Ovary (tissue), 10 donors: ENCODE data around the gene BTG2. TPM values are rescaled to one million over a fixed set of nuclear protein-coding genes. Genes with fewer than 3 reads are reported as not detected.
A peak's percentile ranks its signal among the peaks of the same experiment; 100 is the strongest.
"Not testable (repeated sequence)": the region's sequence is repeated elsewhere in the genome, so short reads cannot be mapped to it uniquely, and the experiment has no call there.

ENCODE experiments used
- DNase-seq, 5 donors: peaks; one replicate each; pipeline ENCODE4 v3.0.0-alpha.2; 2019 to 2020
- H3K27ac ChIP-seq, 2 donors: fragments of 200-600 bp; one replicate each; pipeline versions ENCODE4 v1.5.1 to v1.8.0; 2019 to 2022
- H3K27me3 ChIP-seq: fragments of 200-600 bp; one replicate; pipeline ENCODE4 v1.8.0; 2022
- H3K36me3 ChIP-seq: fragments of 200-600 bp; sonication (generic); one replicate; pipeline ENCODE4 v1.5.1; 2019
- H3K4me1 ChIP-seq: one replicate; pipeline ENCODE4 v1.8.1; 2013; ENCODE audit warnings: mild to moderate bottlenecking, moderate library complexity; ENCODE audit not compliant: insufficient read depth
- H3K4me3 ChIP-seq: fragments of 200-600 bp; sonication (generic); one replicate; pipeline ENCODE4 v1.5.1; 2017
- H3K9me3 ChIP-seq, 2 donors: fragments of 200-600 bp in 1 of 2; sonication (generic) in 1 of 2; one replicate each; pipeline versions ENCODE4 v1.5.1 to v1.8.1; 2013 to 2019; ENCODE audit warnings: mild to moderate bottlenecking in 1 of 2, moderate library complexity in 1 of 2
- EP300 ChIP-seq: sonication (generic); formaldehyde crosslinking; IDR thresholded peaks from one replicate; pipeline ENCODE4 v1.6.1; 2017; ENCODE audit warnings: antibody characterized with exemption
- POLR2A ChIP-seq: fragments of 450-650 bp; IDR thresholded peaks from one replicate; pipeline ENCODE4 v1.6.1; 2017; ENCODE audit warnings: antibody characterized with exemption, mild to moderate bottlenecking, moderate library complexity
- WGBS, 3 donors: extraction: QIAGEN DNeasy Blood & Tissue Kit in 1 of 3; methylation state at CpG; one replicate each; pipeline versions ENCODE4 v1.1.5 to v1.1.7; 2013 to 2017; 5-methylcytosine and 5-hydroxymethylcytosine counted together
- intact Hi-C, 4 donors: fragments of 100-400 bp; cut with DNase I; formaldehyde crosslinking; loops; one replicate each; pipeline versions ENCODE4 v1.11.0 to v1.15.1; 2022 to 2023
- long read RNA-seq, 3 donors: library from polyadenylated mRNA in 2 of 3; unstranded in 2 of 3; transcript quantifications; one replicate each; pipeline ENCODE4 v2.0.0 and lab custom pipeline, GENCODE V29; 2021 to 2026
- polyA plus RNA-seq, 2 donors: library from polyadenylated mRNA; stranded (reverse); fragments of 200-250 nt in 1 of 2; fragments of 350-450 nt in 1 of 2; fragmentation: Illumina TruSeq in 1 of 2; extraction: RNeasy Lipid Tissue Mini Kit (QIAGEN cat#74804) in 1 of 2; gene quantifications; one replicate each; pipeline ENCODE4 v1.2.3, GENCODE V29; 2013 to 2014
- total RNA-seq, 7 donors: library from RNA; depleted of rRNA in 2 of 7; stranded (reverse); fragments of >200 nt in 2 of 7; fragmentation: NEBNext Ultra II Directional in 3 of 7; extraction: Animal tissue kit (Norgen Biotek cat#: 25700) in 3 of 7; gene quantifications; one replicate each; pipeline versions ENCODE4 v1.1.0 to v1.2.4, GENCODE V29; 2016 to 2023
- TF ChIP-seq, protein P1 (sequence below), 3 donors: fragments of 450-650 bp in 2 of 3; fragments of 200-600 bp in 1 of 3; IDR thresholded peaks; one replicate each; pipeline versions ENCODE4 v1.5.1 to v1.8.0; 2016 to 2022; ENCODE audit warnings: antibody characterized with exemption in 3 of 3, mild to moderate bottlenecking in 1 of 3
- donor health status: DM: no; HTN: no; CAD: no; lungs with moderate emphysema.
- donor health status: DM: no; HTN: no; CAD: no.
- donor health status: Bipolar disorder and iron deficiency.
- donor health status: DM: yes; HTN: yes; CAD: no.
- donor health status: DM: no; HTN: no; CAD: no.
- donor health status: DM: yes; HTN: yes; CAD: no.

BTG2 gene, protein sequence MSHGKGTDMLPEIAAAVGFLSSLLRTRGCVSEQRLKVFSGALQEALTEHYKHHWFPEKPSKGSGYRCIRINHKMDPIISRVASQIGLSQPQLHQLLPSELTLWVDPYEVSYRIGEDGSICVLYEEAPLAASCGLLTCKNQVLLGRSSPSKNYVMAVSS
- total RNA-seq (100 to 1,000 TPM; 124 to 395 (median 220) TPM), polyA plus RNA-seq (100 to 1,000 TPM; 113 to 167 TPM)
- long read RNA-seq, donor 1, transcript BTG2-201 (2 exons, 2,712 nt) = major isoform, 110 of 155 reads
- long read RNA-seq, donor 1, partial matches to known transcripts = 0 of 155 reads
- long read RNA-seq, donor 1, other reads (novel, unspliced or antisense) = 45 of 155 reads
- long read RNA-seq, donor 2, transcript BTG2-201 (2 exons, 2,712 nt) = major isoform, 6 of 18 reads
- long read RNA-seq, donor 2, partial matches to known transcripts = 12 of 18 reads
- long read RNA-seq, donor 2, other reads (novel, unspliced or antisense) = 0 of 18 reads
- long read RNA-seq, donor 3, transcript BTG2-201 (2 exons, 2,712 nt) = major isoform, 116 of 175 reads
- long read RNA-seq, donor 3, partial matches to known transcripts = 0 of 175 reads
- long read RNA-seq, donor 3, other reads (novel, unspliced or antisense) = 57 of 175 reads

DNA sequence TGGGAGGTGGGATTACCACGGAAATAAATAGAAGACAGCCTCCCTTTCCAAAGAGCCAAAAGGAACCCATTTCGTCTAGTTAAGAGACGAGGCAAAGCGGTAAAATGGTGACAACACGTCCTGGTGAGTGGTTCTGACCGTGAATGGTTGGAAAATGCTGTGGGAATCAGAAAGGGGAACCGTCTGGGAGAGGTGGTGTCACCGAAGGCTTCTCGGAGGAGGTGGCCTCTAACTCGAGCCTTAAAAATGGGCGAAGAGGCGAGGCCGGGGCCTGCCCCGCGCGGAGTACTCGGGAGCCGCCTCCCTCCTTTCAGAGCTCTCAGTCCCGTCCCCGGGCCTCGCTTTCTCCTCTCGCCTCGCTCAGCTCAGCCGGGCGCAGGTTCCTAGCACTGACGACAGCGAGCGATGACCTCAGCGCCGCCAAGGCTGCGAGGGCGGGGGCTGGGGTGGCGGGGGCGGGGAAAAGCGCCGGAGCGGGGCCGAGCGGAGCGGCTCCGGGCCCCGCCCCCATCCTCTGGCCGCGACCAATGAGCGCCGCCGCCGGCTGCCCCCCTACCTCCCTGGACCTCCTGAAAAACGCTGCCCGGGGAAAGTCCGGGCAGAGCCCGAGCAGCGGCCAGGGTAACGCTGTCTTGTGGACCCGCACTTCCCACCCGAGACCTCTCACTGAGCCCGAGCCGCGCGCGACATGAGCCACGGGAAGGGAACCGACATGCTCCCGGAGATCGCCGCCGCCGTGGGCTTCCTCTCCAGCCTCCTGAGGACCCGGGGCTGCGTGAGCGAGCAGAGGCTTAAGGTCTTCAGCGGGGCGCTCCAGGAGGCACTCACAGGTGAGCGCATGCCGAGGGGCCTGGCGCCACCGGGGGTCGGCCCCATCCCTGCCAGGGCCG, at the start of gene BTG2:
BTG2 (plus strand) TSS at position 601 of the 890 bp plus-strand sequence; CDS start at position 689, 88 bp downstream.
- Histone ChIP-seq H3K4me1 (peaks cover 9% of the 10 kb centered on the region), H3K27me3 (no peaks in the 10 kb centered on the region), H3K27ac (peak within 1 kb of the TSS; percentile 99), H3K36me3 (no peaks in the 10 kb centered on the region), H3K9me3 (no peaks in the 10 kb centered on the region), H3K4me3 (peak within 1 kb of the TSS; percentile 79)
- TF ChIP-seq POLR2A = peak; percentile 100
- TF ChIP-seq, protein P1, sequence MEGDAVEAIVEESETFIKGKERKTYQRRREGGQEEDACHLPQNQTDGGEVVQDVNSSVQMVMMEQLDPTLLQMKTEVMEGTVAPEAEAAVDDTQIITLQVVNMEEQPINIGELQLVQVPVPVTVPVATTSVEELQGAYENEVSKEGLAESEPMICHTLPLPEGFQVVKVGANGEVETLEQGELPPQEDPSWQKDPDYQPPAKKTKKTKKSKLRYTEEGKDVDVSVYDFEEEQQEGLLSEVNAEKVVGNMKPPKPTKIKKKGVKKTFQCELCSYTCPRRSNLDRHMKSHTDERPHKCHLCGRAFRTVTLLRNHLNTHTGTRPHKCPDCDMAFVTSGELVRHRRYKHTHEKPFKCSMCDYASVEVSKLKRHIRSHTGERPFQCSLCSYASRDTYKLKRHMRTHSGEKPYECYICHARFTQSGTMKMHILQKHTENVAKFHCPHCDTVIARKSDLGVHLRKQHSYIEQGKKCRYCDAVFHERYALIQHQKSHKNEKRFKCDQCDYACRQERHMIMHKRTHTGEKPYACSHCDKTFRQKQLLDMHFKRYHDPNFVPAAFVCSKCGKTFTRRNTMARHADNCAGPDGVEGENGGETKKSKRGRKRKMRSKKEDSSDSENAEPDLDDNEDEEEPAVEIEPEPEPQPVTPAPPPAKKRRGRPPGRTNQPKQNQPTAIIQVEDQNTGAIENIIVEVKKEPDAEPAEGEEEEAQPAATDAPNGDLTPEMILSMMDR (IDR thresholded peaks at IDR 0.05) = peak in 1 of 3 donors; percentile 6
- peak; percentile 56 for TF ChIP-seq EP300
- 5 to 7% (median 5%) methylated on average over 68 to 79 of the region's 79 CpGs for WGBS, 3 donors
- intact Hi-C loops = loop anchor here in 2 of 4 donors (5.0 kb wide), 1 partner anchor 33 kb away; no protein-coding TSS in a partner anchor
- peak; percentile 94 to 96 (median 96) for DNase-seq

DNA sequence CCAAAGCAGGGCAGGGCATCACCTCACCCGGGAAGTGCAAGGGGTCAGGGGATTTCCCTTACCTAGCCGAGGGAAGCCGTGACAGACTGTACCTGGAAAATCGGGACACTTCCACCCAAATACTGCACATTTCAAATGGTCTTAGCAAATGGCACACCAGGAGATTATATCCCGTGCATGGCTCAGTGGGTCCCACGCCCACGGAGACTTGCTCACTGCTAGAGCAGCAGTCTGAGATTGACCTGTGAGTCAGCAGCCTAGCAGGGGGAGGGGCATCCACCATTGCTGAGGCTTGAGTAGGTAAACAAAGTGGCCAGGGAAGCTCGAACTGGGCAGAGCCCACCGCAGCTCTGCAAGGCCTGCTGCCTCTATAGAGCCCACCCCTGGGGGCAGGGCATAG, 48.7 kb upstream of the BTG2 start:
- H3K36me3 ChIP-seq, intact Hi-C loops, H3K4me3 ChIP-seq, H3K27me3 ChIP-seq, H3K27ac ChIP-seq, DNase-seq, H3K4me1 ChIP-seq, H3K9me3 ChIP-seq: not testable (repeated sequence)
- WGBS, 3 donors = 85 to 88% (median 87%) methylated on average over 9 of the region's 9 CpGs

DNA sequence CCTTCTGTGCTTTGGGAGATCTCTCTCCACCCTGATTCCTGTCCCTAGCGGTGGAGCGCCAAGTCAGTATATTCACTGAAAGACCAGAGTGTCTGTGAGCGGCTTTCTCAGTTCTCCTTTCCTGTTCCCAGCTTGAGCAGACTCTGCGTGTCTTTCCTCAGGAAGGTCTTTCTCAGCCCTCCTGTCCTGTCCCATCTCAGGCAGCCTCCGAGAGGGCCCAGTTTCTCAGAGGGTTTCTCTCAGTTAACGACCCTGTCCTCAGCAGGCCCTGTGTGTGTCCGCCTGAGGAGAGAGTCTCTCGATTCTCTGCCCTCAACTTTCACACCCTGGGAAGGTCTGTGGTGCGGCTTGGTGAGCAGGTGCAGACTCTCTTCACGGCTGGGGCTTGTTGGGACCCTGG, 41.8 kb upstream of the BTG2 start:
- H3K36me3 ChIP-seq = no peaks in the 10 kb centered on the region
- H3K27ac ChIP-seq = no peak overlapping the region
- peaks cover 3% of the 10 kb centered on the region for H3K4me1 ChIP-seq
- no peak overlapping the region for H3K4me3 ChIP-seq
- no peak for DNase-seq
- intact Hi-C loops = loop anchor here in 2 of 4 donors (10.0 kb wide), 2 partner anchors 441 to 451 kb away; no protein-coding TSS in a partner anchor
- H3K27me3 ChIP-seq = no peaks in the 10 kb centered on the region
- WGBS, 3 donors = 68 to 78% (median 73%) methylated on average over 10 of the region's 10 CpGs
- no peaks in the 10 kb centered on the region for H3K9me3 ChIP-seq
- TF ChIP-seq POLR2A (no peak), EP300 (no peak)
- TF ChIP-seq, protein P1 (IDR thresholded peaks at IDR 0.05) = no peak

DNA sequence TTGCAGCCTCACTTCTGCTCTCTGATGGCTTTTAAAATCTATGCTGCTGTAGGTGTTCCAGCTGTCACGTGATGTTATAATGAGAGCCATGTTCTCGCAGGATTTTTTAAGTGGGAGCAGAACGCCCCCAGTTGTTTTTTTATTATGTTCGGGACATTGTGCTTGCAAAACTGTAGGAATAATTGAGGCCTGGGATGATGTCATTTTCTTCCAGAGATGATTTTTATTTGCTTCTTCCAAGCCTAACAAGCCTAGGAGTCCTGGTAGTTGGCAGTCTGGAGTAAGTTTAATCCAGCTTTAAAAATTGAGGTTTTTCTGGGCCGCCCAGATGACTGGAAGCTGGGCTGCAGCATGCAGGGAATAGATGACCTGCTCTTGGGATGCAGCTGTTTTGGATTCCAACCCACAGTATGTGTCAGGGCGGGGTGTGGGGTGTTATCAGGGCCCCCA, 41.2 kb upstream of the BTG2 start:
- DNase-seq = no peak
- WGBS, 3 donors = 34 to 43% (median 43%) methylated on average over 6 of the region's 6 CpGs

More for the DNA sequence above, 41.2 kb upstream of the BTG2 start:
- H3K36me3 ChIP-seq = no peaks in the 10 kb centered on the region
- H3K27me3 ChIP-seq = no peaks in the 10 kb centered on the region
- H3K9me3 ChIP-seq = no peaks in the 10 kb centered on the region
- TF ChIP-seq, protein P1 (IDR thresholded peaks at IDR 0.05) = no peak
- TF ChIP-seq POLR2A = no peak
- H3K27ac ChIP-seq = no peak overlapping the region
- no peak overlapping the region for H3K4me3 ChIP-seq
- intact Hi-C loops = loop anchor here in 2 of 4 donors (10.0 kb wide), 2 partner anchors 441 to 451 kb away; no protein-coding TSS in a partner anchor
- peaks cover 3% of the 10 kb centered on the region for H3K4me1 ChIP-seq
